HuH-7 (cell line): ENCODE measurements around the gene CDH20.

ENCODE experiments used
- DNase-seq: peaks from one replicate; pipeline ENCODE4 v3.0.0; 2011; ENCODE audit warnings: low spot score

CDH20 gene

GRCh38 chr18:61575419-61575818 is 242.2 kb downstream of the CDH20 start:
- no peak for DNase-seq

- DNase-seq = no peak
These were observed 245.6 kb downstream of the CDH20 start for GRCh38 chr18:61578846-61579245.

GRCh38 chr18:61579581-61579980 is 246.4 kb downstream of the CDH20 start:
- DNase-seq = no peak

DNA sequence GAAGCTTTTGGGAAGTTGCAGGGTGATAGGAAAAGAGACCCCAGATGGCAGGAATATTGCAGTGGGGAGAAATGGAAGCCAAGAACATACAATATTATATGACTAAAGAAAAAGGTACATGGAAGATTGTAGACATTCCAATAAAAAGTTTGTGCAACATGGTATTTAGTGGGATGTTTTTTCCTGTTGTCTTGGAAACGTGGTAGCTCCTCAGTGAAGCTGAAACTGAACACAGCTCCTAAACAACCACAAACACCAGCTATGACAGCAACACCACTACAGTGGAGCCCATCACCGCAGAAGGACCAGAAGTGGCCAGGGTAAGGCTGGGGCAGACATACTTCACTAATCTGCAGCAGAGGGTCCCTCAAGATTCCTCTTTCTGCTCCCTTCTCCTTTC is 246.8 kb downstream of the CDH20 start:
- DNase-seq = no peak

DNA sequence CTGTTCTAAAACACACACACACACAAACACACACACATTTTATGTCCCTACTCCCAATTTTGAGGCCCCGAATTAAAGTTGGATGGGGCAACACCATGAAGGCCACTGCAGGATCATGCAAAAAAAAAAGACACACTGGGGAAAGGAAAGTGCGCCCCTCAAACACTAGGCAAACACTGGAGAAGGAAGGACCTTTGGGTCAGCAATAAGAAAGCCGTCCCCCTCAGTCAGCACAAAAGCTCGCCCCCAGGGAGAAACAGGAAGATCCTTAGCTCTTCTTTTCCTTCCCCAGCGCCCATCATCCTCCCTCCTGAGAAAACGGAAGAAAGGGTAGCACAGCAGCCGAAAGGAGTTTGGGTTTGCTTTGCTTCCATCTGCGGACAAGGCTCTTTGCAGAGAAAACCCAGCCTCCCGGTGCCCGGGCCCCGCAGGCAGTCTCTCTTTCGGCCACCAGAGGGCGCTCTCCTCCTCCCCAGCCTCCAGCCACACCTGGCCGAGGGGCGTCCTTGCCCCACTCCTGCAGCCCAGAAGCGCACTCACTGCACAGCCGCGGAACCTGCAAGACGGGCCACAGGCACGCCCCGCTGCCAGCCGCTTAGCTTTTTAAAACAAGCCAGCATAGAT is 248.5 kb downstream of the CDH20 start:
- peak; percentile 68 for DNase-seq

GRCh38 chr18:61582202-61582710 is 249.0 kb downstream of the CDH20 start:
- DNase-seq = no peak

DNA sequence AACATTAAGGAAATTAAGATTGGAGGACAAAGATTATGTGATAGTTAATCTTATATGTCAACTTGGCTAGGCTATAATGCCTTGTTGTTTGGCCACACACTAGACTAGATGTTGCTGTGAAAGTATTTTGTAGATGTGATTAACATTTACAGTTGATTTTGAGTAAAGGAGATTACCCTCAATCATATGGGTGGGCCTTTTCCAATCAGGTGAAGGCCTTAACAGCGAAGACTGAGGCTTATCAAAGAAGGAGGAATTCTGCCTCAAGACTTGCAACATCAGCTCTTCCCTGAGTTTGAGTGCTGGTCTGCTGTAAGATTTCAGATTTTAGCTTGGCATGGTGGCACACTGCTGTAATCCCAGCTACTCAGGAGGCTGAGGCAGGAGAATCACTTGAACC is 250.3 kb downstream of the CDH20 start:
- no peak for DNase-seq

DNA sequence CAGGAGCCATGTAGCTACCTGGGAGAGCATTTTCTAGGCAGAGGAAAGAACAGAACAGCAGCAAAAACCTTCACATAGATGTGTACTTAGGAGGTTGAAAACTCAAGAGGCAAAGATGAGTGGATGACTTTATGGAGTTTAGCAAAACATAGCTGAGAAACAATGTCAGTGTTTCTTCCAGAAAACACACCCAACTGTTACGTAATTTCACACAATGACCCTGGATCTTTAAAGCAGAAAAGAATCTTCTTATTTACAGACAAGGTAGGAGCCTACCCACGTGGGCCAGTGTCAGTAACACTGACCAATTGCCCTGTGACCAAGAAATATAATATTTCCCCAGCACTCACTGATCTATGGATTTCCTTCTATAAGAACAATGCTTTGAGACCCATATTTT is 254.6 kb downstream of the CDH20 start:
- no peak for DNase-seq

DNA sequence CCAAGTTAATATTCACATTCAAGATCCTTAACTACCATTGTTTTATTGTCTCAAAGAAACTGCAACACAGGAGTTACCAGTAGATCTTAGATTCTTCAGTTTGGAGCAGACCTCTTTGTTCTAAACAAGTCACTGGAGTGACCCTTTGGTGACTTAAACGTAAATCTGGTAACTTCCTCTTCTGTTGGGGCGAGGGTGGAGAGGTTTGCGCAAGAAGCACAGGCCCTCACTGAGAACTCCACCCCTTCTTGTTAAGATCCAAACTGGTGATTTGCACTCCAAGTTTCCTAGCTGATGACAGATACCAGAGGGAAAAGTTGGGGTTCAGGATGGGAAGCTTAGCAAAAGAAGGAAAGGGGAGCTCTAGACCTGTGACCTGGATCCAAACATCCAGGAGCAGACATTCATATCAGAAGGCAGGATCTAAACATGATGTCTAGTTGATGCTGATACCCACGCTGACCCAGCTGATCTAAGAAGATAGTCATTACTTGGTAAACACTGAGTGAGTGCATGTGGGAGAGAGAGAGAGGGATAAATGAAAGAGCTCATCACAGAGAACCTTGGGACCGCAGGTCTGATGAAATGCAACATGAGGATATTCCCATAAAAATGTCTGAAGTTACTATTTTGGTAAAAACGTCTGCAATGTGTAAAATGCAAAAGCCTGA is 256.0 kb downstream of the CDH20 start:
- no peak for DNase-seq

DNA sequence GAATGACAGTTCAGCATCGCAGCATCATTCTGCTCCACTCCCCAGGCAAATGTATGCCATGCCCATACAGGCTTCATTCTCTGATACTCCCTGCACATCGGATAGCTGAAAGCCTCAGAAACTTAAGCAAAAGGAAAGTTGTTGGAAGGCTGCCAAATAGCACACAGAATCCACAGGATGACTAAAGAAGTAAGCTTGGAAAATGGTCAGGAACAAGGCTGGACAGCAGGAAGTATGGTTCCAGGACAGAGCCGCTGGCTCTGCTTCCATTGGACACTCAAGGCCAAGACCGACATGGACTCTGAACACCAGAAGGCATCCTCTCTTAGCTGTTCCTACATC is 256.5 kb downstream of the CDH20 start:
- DNase-seq = no peak

DNA sequence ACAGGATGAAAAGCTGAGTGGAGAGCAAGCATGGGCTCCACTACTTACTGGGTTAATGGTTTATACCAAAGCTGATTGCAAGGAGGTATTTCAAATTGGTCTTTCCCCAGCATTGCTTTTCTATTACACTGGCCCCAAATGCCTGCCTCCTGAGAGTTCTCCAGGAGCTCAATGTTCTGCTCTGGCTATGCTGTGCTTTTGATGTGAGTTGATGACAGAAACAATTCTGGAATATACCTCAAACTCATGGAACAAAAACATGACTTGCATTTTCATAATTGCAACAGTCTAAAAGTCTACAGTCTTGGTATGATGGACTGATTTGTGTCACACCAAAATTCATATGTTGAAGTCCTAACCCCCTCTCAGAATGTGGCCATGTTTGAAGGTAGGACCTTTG is 258.0 kb downstream of the CDH20 start:
- DNase-seq = no peak

DNA sequence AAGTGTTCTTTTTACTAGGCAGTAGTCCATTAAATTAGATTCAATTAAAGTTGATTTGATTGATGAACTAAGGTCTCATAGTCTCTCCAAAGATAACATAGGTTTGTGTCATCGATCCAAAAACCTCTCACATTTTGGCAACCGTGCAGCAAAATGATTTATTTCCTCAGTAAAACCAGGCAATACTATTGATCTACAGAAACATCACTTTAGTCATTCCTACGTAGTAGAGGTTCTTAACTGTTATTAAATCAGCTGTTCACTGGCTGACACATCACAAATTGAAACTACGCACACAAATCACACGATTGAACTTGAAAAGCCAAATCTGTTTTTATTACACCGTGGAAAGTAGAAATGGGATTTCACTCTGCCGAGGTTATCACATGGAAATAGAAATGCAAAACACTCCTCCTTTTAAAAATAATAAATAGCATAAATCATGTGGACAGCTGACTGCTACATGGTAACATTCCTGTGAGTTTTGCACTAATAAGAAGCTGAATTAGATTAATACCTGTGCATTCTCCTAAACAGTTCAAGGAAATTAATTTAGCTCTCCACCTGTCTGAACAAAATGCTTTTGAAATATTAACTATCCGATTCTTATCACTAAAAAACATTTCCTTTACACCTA is 262.5 kb downstream of the CDH20 start:
- no peak for DNase-seq

DNA sequence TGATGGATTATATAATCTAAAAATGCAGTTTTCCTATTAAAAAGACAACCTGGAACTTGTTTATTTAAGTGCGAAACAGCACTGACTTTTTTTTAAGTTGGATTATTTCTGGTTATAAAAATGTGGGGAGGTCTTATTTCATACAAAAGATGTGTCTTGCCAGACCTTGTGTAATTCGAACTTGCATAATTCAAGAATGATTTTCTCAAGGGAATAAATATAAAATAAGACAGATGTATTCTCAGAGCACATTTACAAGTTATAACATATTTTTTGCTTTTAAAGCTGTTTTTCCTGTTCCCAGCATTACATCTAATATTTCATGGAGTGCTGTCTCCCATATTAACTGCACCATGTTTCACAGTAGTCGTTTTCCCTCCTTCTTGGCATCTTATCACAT is 263.1 kb downstream of the CDH20 start:
- no peak for DNase-seq

DNA sequence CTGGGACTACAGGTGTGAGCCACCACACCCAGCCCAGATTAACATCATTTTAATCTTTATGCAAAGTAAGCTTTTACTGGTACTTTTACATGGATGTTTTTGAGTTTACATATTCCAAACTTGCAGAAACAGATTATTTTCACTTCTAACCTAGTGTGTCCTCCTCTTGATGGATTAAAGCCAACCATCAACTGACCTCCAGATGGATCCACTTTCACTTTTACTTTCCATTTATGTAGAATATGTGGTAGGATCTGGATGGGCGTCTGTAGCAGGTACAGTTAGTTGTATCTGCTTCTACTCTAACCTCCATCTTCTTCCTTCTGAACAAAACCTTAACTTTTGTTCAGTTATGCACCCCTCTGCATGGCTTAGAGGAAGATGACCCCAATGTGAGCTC is 264.1 kb downstream of the CDH20 start:
- no peak for DNase-seq

- DNase-seq = no peak
These were observed 267.2 kb downstream of the CDH20 start for GRCh38 chr18:61600422-61600821.

DNA sequence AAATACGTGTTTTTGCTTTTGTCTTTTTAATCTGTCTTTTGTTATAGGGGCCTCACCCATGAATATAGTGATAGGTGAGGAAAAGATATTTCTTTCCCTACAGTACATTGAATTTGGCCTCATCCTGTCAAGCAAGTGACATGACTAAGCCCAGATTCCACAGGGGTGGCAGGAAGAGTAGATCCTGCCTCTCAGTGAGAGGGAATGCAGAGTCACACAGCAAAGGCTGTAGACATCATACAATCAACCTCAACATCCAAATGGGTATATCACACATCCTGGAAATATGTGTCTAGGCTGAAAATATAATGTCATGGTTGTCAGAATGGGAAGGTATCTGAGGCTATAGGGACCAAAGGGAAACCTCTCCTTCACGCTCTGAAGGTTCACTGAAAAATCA is 269.6 kb downstream of the CDH20 start:
- no peak for DNase-seq
